Left colon (tissue), 2 donors: ENCODE data around the gene UBR4. TPM values are rescaled to one million over a fixed set of nuclear protein-coding genes. Genes with fewer than 3 reads are reported as not detected.

Experiments used
- ATAC-seq: fragments of 200-7000 bp; cut with Tn5 transposase; one replicate; pipeline ENCODE4 v1.9.1; 2020; ENCODE audit warnings: mild to moderate bottlenecking, moderate library complexity
- DNase-seq, 2 donors: peaks; one replicate each; pipeline ENCODE4 v3.0.0-alpha.2; 2020
- intact Hi-C, 2 donors: fragments of 100-400 bp; cut with DNase I in 1 of 2; cut with micrococcal nuclease in 1 of 2; formaldehyde crosslinking; loops; one replicate each; pipeline versions ENCODE4 v1.11.2 to v1.14.0; 2022; cut with DNase I, micrococcal nuclease
- total RNA-seq, 2 donors: library from RNA; stranded (reverse); fragmentation: NEBNext Ultra II Directional; extraction: Animal tissue kit (Norgen Biotek cat#: 25700); gene quantifications; one replicate each; pipeline ENCODE4 v1.2.1, GENCODE V29; 2021
- donor health status: DM: no; HTN: no; CAD: no.
- donor health status: DM: yes; HTN: yes; CAD: no.

Gene UBR4
- total RNA-seq, 2 donors from 2014 or later, result 103 to 114 TPM

GRCh38 chr1:19054216-19054615, 155.8 kb downstream of the UBR4 start:
- DNase-seq (no peak), ATAC-seq (peak; percentile 68)
- intact Hi-C loops, result no loop called here

DNA sequence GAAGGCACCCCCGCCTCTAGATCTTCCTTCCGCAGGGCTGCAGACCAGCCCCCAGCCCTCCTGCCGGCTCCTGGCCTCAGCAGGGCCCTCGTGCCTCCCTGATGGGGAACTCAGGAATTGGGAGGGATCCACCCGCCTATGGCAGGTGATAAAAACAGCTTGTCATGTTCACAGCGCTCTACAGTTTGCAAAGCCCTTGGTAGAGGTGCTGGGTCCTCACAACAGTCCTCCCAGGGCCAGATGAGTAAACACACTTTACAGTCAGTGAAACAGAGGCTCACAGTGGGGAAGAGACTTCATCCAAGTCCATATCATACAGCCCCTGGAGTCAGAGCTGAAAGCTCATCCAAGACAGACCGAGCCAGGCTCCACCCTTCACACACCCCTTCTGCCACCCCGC, 156.6 kb downstream of the UBR4 start:
- ATAC-seq (peak; percentile 28), DNase-seq (no peak)
- intact Hi-C loops, result no loop called here

GRCh38 chr1:19049798-19050197, 160.3 kb downstream of the UBR4 start:
- intact Hi-C loops, result no loop called here
- DNase-seq (no peak), ATAC-seq (no peak)

GRCh38 chr1:19049128-19049768, 160.8 kb downstream of the UBR4 start:
- intact Hi-C loops, result no loop called here

GRCh38 chr1:19046972-19047731, 162.9 kb downstream of the UBR4 start:
- ATAC-seq, result no peak
- DNase-seq, result no peak
- intact Hi-C loops, result no loop called here

More at GRCh38 chr1:19049128-19049768, 160.8 kb downstream of the UBR4 start:
- ATAC-seq (no peak), DNase-seq (no peak)

- intact Hi-C loops, result no loop called here
- DNase-seq (no peak), ATAC-seq (peak; percentile 90)
These were observed 163.9 kb downstream of the UBR4 start for GRCh38 chr1:19045898-19046880.

GRCh38 chr1:19044975-19045831, 164.9 kb downstream of the UBR4 start:
- DNase-seq (no peak), ATAC-seq (no peak)
- intact Hi-C loops, result no loop called here

DNA sequence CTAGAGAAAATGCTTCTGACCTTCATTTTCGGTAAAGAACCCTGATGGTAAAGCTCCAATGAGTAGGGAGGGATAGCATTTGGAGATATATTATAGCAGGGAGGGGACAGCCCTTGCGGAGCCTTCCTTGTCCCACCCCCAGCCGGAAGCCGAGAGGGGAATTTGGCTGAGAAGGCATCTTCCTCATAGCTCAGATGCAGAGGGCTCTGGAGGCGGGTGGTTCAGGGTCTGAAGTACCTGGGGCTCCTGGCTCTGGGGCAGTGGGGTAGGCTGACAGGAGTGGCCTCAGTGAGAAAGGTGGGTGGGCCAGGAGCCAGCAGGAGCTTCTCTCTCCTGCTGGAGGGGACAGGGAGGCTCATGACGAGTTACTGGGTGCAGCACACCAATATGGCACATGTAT, 165.6 kb downstream of the UBR4 start:
- no peak for ATAC-seq
- DNase-seq, result no peak
- intact Hi-C loops, result no loop called here

DNA sequence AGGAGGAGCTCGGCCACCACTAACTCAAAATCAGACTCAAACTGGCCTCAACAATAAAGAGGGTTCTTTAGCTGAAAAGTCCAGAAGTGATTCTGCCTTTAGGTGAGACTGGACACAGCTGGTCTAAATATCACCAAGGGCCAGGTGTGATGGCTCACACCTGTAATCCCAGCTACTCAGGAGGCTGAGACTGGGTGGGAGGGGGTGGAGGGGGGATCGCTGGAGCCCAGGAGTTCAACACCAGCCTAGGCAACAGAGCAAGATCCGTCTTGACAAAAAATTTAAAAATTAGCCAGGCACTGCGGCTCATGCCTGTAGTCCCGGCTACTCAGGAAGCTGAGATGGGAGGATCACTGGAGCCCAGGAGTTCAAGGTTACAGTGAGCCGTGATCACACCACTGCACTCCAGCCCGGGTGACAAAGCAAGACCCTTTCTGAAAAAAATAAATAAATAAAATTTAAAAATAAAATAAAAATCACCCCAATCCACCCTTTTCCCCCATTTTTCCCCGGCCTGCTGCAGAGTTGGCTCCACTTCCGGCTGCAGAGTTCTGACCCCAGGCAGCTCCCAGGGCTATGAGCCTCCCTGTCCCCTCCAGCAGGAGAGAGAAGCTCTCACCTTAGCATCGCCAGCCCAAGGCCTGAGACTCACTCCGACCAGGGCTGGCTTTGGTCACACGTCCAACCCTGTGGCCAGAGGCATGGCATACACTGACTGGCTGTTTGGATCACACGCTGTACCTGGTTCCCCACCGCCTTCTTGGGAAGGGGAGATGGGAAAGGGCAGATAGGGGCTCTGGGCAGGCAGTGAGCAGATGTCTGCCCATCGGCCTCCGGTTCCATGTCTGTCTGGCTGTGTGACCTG, 166.3 kb downstream of the UBR4 start:
- DNase-seq, result no peak
- intact Hi-C loops, result no loop called here

GRCh38 chr1:19042675-19043578, 167.1 kb downstream of the UBR4 start:
- no peak for DNase-seq
- ATAC-seq, result no peak
- intact Hi-C loops, result no loop called here

More for the DNA sequence above, 166.3 kb downstream of the UBR4 start:
- ATAC-seq, result no peak

DNA sequence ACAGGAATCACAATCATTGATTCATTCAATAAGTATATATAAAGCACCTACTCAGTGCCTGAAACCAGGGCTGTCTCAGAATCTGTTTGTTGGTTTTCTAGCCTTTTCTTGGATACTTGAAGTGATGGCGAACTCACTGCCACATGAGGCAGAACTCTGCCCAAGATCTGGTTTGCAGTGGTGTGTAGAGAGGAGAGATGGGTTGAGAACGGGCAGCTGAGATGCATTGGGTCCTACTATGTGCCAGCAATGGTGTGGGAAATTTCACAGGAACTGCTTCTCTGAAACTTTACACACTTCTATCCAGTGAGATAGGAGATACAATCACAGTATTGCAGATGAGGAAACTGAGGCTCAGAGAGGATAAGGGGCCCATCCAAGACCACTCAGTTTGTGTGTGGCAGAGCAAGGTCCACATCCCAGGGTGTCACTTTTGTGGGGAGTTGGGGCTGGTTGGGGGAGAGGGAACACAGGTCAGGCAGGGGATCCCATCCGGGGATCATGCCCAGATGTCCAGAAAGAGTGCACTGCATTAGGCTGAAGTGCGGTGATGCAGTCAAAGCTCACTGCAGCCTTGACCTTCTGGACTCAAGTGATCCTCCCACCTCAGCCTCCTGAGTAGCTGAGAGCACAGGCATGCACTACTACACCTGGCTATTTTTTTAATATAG, 169.9 kb downstream of the UBR4 start:
- intact Hi-C loops, result no loop called here
- no peak for DNase-seq
- ATAC-seq, result no peak

- ATAC-seq, result no peak
- intact Hi-C loops, result no loop called here
- DNase-seq, result no peak
These were observed 171.3 kb downstream of the UBR4 start for GRCh38 chr1:19038732-19039131.

DNA sequence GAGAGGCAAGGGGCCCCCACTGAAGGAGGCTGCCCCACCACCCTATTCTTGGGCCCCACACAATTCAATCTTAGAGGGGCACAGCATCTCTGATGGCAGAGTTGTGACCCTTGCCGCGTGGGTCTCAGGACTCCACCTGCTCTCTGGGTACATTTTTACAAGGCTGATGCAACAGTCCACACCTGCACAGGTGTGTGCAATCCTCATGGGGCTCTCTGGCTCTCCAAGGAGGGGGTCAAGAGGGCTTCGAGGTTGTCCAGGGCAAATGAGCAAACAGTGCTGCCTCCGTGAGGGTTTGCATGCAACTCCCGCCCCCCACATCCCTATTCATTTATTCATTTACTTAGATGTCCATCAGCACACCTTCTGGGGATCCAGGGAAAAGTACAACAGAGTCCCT, 172.0 kb downstream of the UBR4 start:
- no peak for ATAC-seq
- intact Hi-C loops, result no loop called here
- DNase-seq, result no peak

DNA sequence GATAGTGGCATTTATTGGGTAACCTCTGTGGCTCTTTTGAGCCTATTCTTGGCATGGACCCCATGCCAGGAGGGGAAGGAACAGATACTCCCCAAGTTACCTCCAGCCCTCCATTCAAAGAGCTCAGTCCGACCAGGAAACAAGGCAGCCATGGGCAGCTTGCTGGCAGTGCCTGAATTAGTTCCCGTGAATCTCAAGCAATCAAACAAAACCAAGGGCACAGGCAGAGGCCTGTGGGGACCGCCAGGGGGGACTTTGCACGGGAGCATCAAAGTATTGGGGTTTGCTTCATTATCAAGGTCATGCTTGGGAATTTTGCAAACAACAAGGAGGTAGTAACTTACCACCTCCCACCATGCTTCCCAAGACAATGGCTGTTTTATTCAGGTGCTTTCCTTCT, 172.4 kb downstream of the UBR4 start:
- no peak for DNase-seq
- no peak for ATAC-seq
- intact Hi-C loops, result no loop called here

DNA sequence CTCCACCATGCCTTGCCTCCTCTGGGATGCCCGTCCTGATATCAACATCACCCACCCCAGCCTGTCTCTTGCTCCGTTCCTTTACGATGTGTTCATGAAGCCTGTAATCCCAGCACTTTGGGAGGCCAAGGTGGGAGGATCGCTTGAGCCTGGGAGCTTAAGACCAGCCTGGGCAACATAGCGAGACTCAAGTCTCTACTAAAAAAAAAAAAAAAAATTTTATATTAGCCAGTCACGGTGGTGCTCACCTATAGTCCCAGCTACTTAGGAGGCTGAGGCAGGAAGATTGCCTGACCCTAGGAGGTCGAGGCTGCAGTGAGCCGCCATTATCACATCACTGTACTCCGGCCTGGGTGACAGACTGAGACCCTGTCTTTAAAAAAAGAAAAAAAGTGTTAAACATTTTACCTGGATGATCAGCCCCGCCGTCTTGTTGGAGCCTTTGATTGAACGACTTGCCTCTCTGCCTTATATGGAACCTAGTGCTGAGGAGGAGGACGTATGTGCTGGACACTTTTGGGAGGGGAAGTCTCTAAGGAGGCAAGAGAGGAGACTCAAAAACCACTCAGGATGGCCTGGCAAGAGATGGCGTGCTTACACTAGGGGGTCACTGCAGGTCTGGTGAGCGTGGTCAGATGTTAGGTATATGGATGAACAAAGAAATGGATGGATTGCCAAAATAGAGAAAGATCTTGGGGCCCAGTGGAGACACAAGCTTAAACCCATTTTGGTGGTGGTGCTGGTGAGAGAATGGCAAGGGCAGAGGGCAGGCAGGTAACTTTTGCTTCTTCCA, 173.1 kb downstream of the UBR4 start:
- ATAC-seq (no peak), DNase-seq (no peak)
- intact Hi-C loops, result no loop called here
